Epithelial cell of esophagus (primary cell): ENCODE measurements around the gene WIPF2.
"Not testable (repeated sequence)": the region's sequence is repeated elsewhere in the genome, so short reads cannot be mapped to it uniquely, and the experiment has no call there.

Source experiments
- DNase-seq: peaks from one replicate; pipeline ENCODE4 v3.0.0; 2010; ENCODE audit warnings: low read depth
- H3K4me3 ChIP-seq: 2 replicates; pipeline ENCODE4 v1.5.1; 2011; ENCODE audit warnings: mild to moderate bottlenecking, low read length, control low read depth
- TF ChIP-seq, protein P1 (sequence below): IDR thresholded peaks from 2 replicates; pipeline ENCODE4 v1.5.1; 2011; ENCODE audit warnings: low read depth, mild to moderate bottlenecking, low read length, control low read depth, inconsistent platforms; ENCODE audit not compliant: insufficient read depth; ENCODE audit errors: missing control alignments

Gene WIPF2

DNA sequence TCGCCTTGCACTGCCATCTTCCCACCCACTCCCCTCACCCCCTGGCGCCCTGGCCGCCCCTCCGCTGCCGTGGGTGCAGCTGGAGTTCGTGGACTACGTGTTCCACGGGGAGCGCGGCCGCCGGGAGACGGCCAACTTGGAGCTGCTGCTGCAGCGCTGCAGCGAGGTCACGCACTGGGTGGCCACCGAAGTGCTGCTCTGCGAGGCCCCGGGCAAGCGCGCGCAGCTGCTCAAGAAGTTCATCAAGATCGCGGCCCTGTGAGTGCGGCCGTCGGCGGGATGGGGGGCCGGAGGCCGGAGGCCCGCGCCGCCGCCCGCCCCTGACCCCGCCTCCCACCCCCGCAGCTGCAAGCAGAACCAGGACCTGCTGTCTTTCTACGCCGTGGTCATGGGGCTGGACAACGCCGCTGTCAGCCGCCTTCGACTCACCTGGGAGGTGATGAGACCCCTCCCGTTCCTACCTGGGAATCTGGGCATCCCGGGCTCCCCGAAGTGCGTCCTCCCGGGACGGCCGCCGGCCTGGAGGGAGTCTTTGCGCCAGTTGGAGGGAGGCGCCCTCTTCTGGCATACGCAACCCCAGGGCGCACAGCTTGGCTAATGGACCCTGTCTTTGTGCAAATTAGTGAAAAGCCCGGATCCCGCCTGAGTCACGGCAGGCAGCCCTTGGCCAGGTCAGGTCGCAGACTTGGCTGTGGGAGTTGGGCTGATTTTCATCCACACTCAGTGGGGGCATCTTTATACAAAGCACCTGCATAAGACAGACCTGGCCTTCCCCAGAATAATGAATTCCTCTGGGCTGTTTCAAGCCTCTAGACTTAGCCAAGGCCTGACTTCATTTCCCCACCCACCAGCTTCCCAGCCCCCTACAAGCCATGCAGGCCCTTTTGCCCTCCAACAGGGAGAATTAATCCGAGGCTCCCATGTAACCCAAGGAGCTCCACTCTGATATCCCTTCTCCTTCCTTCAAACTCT, 27.6 kb upstream of the WIPF2 start:
- peak; percentile 76 for DNase-seq
- H3K4me3 ChIP-seq = no peak overlapping the region
- TF ChIP-seq, protein P1, sequence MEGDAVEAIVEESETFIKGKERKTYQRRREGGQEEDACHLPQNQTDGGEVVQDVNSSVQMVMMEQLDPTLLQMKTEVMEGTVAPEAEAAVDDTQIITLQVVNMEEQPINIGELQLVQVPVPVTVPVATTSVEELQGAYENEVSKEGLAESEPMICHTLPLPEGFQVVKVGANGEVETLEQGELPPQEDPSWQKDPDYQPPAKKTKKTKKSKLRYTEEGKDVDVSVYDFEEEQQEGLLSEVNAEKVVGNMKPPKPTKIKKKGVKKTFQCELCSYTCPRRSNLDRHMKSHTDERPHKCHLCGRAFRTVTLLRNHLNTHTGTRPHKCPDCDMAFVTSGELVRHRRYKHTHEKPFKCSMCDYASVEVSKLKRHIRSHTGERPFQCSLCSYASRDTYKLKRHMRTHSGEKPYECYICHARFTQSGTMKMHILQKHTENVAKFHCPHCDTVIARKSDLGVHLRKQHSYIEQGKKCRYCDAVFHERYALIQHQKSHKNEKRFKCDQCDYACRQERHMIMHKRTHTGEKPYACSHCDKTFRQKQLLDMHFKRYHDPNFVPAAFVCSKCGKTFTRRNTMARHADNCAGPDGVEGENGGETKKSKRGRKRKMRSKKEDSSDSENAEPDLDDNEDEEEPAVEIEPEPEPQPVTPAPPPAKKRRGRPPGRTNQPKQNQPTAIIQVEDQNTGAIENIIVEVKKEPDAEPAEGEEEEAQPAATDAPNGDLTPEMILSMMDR = peak; percentile 65

DNA sequence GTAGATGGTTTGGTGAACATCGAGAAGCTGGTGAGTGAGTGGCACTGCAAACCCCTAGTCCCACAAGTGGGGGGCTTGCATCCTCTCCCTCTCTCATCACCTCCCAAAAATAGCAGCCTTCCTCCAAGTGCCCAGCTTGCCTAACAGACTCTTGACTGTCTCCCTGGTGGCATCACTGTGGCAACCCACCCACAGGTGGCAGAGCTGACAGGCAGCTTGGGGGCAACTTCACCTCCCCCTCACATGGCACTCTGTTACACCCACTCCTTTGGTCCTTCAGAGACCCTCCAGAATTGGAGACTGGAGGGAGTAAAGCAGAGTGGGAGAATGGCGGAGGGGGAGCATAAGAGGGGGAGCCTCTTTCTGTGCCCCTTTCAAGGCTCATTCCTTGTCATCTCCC, 26.1 kb upstream of the WIPF2 start:
- TF ChIP-seq, protein P1 = no peak
- no peak for DNase-seq
- H3K4me3 ChIP-seq = no peak overlapping the region

DNA sequence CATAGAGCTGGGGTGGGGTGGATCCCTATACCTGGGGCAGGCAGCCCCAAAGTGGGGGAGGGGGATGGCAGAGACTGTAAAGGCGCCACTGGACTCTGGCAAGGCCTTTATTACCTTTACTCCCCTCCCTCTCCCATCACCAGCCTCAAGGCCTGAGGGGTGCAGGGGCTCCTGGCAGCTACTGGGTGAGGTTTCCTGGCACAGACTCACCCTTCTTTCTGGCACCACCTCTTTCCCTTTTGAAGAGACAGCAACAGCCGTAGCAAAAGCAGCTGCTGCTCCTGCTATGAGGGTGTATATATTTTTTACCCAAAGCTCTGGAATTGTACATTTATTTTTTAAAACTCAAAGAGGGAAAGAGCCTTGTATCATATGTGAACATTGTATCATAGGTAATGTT, 24.3 kb upstream of the WIPF2 start:
- TF ChIP-seq, protein P1 = no peak
- no peak for DNase-seq
- no peak overlapping the region for H3K4me3 ChIP-seq

DNA sequence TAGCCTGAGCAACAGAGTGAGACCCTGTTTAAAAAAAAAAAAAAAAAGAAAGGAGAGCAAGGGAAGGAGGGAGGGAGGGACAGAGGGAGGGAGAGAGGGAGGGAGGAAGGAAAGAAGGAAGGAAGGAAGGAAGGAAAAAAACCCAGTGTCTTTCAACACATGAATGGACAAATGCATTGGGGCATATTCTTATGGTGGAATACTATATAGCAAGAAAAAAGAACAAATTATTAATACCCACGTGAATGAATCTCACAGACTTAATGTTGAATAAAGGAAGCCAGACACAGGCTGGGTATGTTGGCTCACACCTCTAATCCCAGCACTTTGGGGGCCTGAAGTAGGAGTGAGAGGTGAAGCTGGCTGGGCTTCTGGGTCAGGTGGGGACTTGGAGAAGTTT, 21.6 kb upstream of the WIPF2 start:
- H3K4me3 ChIP-seq = no peak overlapping the region
- TF ChIP-seq, protein P1 = no peak
- no peak for DNase-seq

DNA sequence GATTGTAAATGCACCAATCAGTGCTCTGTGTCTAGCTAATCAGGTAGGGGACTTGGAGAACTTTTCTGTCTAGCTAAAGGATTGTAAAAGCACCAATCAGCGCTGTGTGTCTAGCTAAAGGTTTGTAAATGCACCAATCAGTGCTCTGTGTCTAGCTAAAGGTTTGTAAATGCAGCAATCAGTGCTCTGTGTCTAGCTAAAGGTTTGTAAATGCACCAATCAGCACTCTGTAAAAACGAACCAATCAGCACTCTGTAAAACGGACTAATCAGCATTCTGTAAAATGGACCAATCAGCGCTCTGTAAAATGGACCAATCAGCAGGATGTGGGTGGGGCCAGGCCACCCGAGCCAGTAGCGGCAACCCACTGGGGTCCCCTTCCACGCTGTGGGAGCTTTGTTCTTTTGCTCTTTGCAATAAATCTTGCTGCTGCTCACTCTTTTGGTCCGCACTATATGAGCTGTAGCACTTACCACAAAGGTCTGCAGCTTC, 21.1 kb upstream of the WIPF2 start:
- not testable (repeated sequence) for DNase-seq

DNA sequence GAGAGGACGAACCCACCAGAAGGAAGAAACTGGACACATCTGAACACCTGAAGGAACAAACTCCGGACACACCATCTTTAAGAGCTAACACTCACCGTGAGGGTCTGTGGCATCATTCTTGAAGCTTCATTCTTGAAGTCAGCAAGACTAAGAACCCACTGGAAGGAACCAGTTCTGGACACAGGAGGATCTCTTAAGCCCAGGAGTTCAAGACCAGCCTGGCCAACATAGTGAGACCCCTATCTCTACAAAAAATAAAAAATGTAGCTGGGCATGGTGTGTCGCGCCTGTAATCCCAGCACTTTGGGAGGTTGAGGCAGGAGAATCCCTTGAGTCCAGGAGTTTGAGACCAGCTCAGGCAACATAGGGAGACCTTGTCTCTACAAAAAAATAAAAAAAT, 20.5 kb upstream of the WIPF2 start:
- H3K4me3 ChIP-seq = no peak overlapping the region
- no peak for DNase-seq
- TF ChIP-seq, protein P1 = no peak

More for the DNA sequence above, 21.1 kb upstream of the WIPF2 start:
- H3K4me3 ChIP-seq = not testable (repeated sequence)

DNA sequence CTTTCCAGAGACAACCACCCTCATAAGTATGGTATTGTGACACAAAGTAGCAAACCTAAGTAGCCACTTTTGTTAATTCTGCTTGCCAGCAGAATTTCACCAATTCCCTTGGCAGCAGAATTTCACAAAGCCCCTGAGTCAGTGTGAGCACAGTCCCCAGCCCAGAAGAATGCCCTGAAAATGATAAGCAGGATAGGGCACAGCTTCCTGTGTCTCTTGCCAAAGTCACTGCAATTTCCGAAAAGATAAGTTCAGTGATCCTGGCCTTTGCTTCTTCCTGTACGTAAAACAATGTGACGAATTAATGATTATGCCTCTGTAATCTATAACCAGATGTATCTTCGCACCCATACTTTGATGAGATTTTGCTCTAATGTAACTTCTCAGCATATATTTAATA, 16.0 kb upstream of the WIPF2 start:
- H3K4me3 ChIP-seq = no peak overlapping the region
- DNase-seq = no peak
- TF ChIP-seq, protein P1 = no peak

DNA sequence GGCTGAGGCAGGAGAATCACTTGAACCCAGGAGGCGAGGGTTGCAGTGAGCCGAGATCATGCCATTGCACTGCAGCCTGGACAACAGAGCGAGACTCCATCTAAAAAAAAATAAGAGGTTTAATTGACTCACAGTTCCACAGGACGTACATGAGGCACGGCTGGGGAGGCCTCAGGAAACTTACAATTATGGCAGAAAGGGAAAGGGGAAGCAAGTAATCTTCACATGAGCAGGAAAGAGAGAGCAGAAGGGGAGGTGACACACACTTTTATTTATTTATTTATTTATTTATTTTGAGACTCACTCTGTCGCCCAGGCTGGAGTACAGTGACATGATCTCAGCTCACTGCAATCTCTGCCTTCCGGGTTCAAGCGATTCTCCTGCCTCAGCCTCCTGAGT, 12.9 kb upstream of the WIPF2 start:
- DNase-seq, H3K4me3 ChIP-seq: not testable (repeated sequence)
